Liver (tissue), 9 donors: Measurements from ENCODE around the gene GAS2. TPM values are rescaled to one million over a fixed set of nuclear protein-coding genes. Genes with fewer than 3 reads are reported as not detected.

Experiments used
- DNase-seq: peaks from one replicate; pipeline ENCODE4 v3.0.0-alpha.2; 2017; ENCODE audit warnings: low spot score
- H3K27ac ChIP-seq, 2 donors: one replicate each; pipeline ENCODE4 v1.7.0; 2013; ENCODE audit warnings: inconsistent platforms in 2 of 2, low read length in 2 of 2, control low read depth in 1 of 2, low read depth in 1 of 2, mild to moderate bottlenecking in 1 of 2
- H3K27me3 ChIP-seq, 4 donors: one replicate each; pipeline versions ENCODE4 v1.6.1 to v1.7.0; 2013; ENCODE audit warnings: low read length in 3 of 4, inconsistent platforms in 1 of 4, mild to moderate bottlenecking in 1 of 4, moderate library complexity in 1 of 4; ENCODE audit not compliant: control insufficient read depth in 4 of 4, insufficient read depth in 4 of 4
- H3K36me3 ChIP-seq, 4 donors: one replicate each; pipeline versions ENCODE4 v1.6.1 to v1.7.0; 2013; ENCODE audit warnings: low read length in 3 of 4, mild to moderate bottlenecking in 3 of 4, low read depth in 1 of 4, moderate library complexity in 1 of 4; ENCODE audit not compliant: control insufficient read depth in 4 of 4, insufficient read depth in 3 of 4
- H3K4me1 ChIP-seq, 4 donors: one replicate each; pipeline versions ENCODE4 v1.6.1 to v1.7.0; 2013; ENCODE audit warnings: low read length in 3 of 4, mild to moderate bottlenecking in 3 of 4, moderate library complexity in 1 of 4; ENCODE audit not compliant: control insufficient read depth in 4 of 4, insufficient read depth in 4 of 4
- H3K4me3 ChIP-seq, 3 donors: one replicate each; pipeline versions ENCODE4 v1.6.1 to v1.7.0; 2013; ENCODE audit warnings: low read length in 3 of 3, control low read depth in 1 of 3, low read depth in 1 of 3, mild to moderate bottlenecking in 1 of 3
- H3K9ac ChIP-seq, 2 donors: one replicate each; pipeline ENCODE4 v1.7.0; 2013; ENCODE audit warnings: low read length in 2 of 2, mild to moderate bottlenecking in 2 of 2, moderate library complexity in 2 of 2, control low read depth in 1 of 2, low read depth in 1 of 2
- H3K9me3 ChIP-seq, 4 donors: one replicate each; pipeline versions ENCODE4 v1.6.1 to v1.7.0; 2013; ENCODE audit warnings: low read length in 3 of 4; ENCODE audit not compliant: control insufficient read depth in 4 of 4
- EGR1 ChIP-seq, 2 donors: IDR thresholded peaks; 2 replicates each; pipeline ENCODE4 v1.6.1; 2016 to 2018; ENCODE audit warnings: antibody characterized with exemption in 2 of 2, low read depth in 2 of 2
- FOXA1 ChIP-seq: IDR thresholded peaks from 2 replicates; pipeline ENCODE4 v1.6.1; 2016; ENCODE audit warnings: antibody characterized with exemption
- FOXA2 ChIP-seq: IDR thresholded peaks from 2 replicates; pipeline ENCODE4 v1.6.1; 2016; ENCODE audit warnings: antibody characterized with exemption
- GABPA ChIP-seq, 2 donors: IDR thresholded peaks in 1 of 2; conservative IDR thresholded peaks in 1 of 2; 2 replicates each; pipeline ENCODE4 v1.6.1; 2016; ENCODE audit warnings: antibody characterized with exemption in 2 of 2, mild to moderate bottlenecking in 1 of 2, moderate library complexity in 1 of 2
- HNF4A ChIP-seq, 2 donors: conservative IDR thresholded peaks; 2 replicates each; pipeline ENCODE4 v1.6.1; 2016; ENCODE audit warnings: antibody characterized with exemption in 2 of 2, mild to moderate bottlenecking in 2 of 2
- JUND ChIP-seq, 2 donors: IDR thresholded peaks; 2 replicates each; pipeline ENCODE4 v1.6.1; 2016; ENCODE audit warnings: antibody characterized with exemption in 2 of 2
- NR2F2 ChIP-seq: IDR thresholded peaks from 2 replicates; pipeline ENCODE4 v1.6.1; 2016; ENCODE audit warnings: antibody characterized with exemption
- RAD21 ChIP-seq, 2 donors: IDR thresholded peaks; 2 replicates each; pipeline ENCODE4 v1.6.1; 2016; ENCODE audit warnings: antibody characterized with exemption in 2 of 2, mild to moderate bottlenecking in 2 of 2
- SP1 ChIP-seq: IDR thresholded peaks from 2 replicates; pipeline ENCODE4 v1.6.1; 2018; ENCODE audit warnings: antibody characterized with exemption, mild to moderate bottlenecking
- TAF1 ChIP-seq: conservative IDR thresholded peaks from 2 replicates; pipeline ENCODE4 v1.6.1; 2016; ENCODE audit warnings: antibody characterized with exemption, mild to moderate bottlenecking
- YY1 ChIP-seq: IDR thresholded peaks from 2 replicates; pipeline ENCODE4 v1.6.1; 2016; ENCODE audit warnings: antibody characterized with exemption, mild to moderate bottlenecking
- WGBS: extraction: QIAGEN DNeasy Blood & Tissue Kit; methylation state at CpG from one replicate; pipeline ENCODE4 v1.1.7; 2013; 5-methylcytosine and 5-hydroxymethylcytosine counted together
- polyA plus RNA-seq, 2 donors: library from polyadenylated mRNA; stranded (reverse) in 1 of 2; unstranded in 1 of 2; fragments of 200-250 nt in 1 of 2; fragments of >200 nt in 1 of 2; fragmentation: Nextera tagmentation in 1 of 2; extraction: Ambion mirVana in 1 of 2; gene quantifications; one replicate each; pipeline versions ENCODE4 v1.2.1 to v1.2.3, GENCODE V29; 2013 to 2015
- total RNA-seq, 2 donors: library from RNA; depleted of rRNA; stranded (reverse); fragments of >200 nt; gene quantifications; one replicate each; pipeline ENCODE4 v1.2.3, GENCODE V29; 2014
- TF ChIP-seq, protein P1 (sequence below): IDR thresholded peaks from 2 replicates; pipeline ENCODE4 v1.6.1; 2016; ENCODE audit warnings: antibody characterized with exemption
- TF ChIP-seq, protein P2 (sequence below): IDR thresholded peaks from 2 replicates; pipeline ENCODE4 v1.6.1; 2016; ENCODE audit warnings: antibody characterized with exemption
- TF ChIP-seq, protein P3 (sequence below): fragments of 150-350 bp; IDR thresholded peaks from 2 replicates; pipeline ENCODE4 v1.5.1; 2017; ENCODE audit warnings: improper control_type of control experiment, low read depth, low read length; ENCODE audit not compliant: missing input control
- TF ChIP-seq, protein P4 (sequence below): IDR thresholded peaks from 2 replicates; pipeline ENCODE4 v1.6.1; 2016; ENCODE audit warnings: antibody characterized with exemption
- donor health status: healthy.
- donor health status: healthy.
- donor health status: healthy.
- donor health status: healthy.
- donor health status: healthy.

The GAS2 gene
- total and polyA plus RNA-seq, 4 donors = 13.4 to 75.6 (median 42.3) TPM

DNA sequence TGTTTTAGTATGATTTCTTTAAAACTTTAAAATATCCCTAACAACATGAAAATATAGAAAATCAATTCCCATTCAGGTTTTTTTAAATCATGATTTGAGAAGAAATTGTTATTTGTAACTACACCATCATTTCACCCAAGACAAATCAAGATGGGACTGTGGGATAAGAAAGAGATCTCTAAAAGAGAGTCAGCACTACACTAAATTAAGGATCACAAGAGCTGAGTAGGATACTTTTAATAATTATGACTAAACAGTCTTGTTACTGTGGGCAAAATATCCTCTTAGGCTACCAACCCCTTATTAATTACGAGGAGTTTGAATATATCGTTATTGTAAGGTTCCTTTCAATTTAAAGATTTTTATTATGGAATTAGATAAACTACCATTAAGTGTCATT, 3.0 kb downstream of the GAS2 start:
- H3K9me3 ChIP-seq = no peaks in the 10 kb centered on the region
- H3K9ac ChIP-seq = no peak overlapping the region
- no peak overlapping the region for H3K4me3 ChIP-seq
- no peaks in the 10 kb centered on the region for H3K27me3 ChIP-seq
- no peaks in the 10 kb centered on the region for H3K36me3 ChIP-seq
- H3K4me1 ChIP-seq = peaks cover 0 to 39% (median 29%) of the 10 kb centered on the region in 4 donors
- 97% methylated on average over 2 of the region's 2 CpGs for WGBS
- no peak for TF ChIP-seq GABPA (IDR thresholded peaks at IDR 0.05 in 1 of 2, conservative IDR thresholded peaks at IDR 0.05 in 1 of 2)
- TF ChIP-seq FOXA1 = no peak
- no peak for TF ChIP-seq YY1
- no peak for TF ChIP-seq SP1
- TF ChIP-seq FOXA2 = no peak
- TF ChIP-seq, protein P1, sequence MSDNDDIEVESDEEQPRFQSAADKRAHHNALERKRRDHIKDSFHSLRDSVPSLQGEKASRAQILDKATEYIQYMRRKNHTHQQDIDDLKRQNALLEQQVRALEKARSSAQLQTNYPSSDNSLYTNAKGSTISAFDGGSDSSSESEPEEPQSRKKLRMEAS = no peak
- no peak for TF ChIP-seq HNF4A (conservative IDR thresholded peaks at IDR 0.05)
- TF ChIP-seq, protein P2, sequence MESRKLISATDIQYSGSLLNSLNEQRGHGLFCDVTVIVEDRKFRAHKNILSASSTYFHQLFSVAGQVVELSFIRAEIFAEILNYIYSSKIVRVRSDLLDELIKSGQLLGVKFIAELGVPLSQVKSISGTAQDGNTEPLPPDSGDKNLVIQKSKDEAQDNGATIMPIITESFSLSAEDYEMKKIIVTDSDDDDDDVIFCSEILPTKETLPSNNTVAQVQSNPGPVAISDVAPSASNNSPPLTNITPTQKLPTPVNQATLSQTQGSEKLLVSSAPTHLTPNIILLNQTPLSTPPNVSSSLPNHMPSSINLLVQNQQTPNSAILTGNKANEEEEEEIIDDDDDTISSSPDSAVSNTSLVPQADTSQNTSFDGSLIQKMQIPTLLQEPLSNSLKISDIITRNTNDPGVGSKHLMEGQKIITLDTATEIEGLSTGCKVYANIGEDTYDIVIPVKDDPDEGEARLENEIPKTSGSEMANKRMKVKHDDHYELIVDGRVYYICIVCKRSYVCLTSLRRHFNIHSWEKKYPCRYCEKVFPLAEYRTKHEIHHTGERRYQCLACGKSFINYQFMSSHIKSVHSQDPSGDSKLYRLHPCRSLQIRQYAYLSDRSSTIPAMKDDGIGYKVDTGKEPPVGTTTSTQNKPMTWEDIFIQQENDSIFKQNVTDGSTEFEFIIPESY = no peak
- TF ChIP-seq TAF1 = no peak
- no peak for TF ChIP-seq EGR1 (IDR thresholded peaks at IDR 0.05; ENCODE audit: low read depth in 2 of 2)
- TF ChIP-seq, protein P3, sequence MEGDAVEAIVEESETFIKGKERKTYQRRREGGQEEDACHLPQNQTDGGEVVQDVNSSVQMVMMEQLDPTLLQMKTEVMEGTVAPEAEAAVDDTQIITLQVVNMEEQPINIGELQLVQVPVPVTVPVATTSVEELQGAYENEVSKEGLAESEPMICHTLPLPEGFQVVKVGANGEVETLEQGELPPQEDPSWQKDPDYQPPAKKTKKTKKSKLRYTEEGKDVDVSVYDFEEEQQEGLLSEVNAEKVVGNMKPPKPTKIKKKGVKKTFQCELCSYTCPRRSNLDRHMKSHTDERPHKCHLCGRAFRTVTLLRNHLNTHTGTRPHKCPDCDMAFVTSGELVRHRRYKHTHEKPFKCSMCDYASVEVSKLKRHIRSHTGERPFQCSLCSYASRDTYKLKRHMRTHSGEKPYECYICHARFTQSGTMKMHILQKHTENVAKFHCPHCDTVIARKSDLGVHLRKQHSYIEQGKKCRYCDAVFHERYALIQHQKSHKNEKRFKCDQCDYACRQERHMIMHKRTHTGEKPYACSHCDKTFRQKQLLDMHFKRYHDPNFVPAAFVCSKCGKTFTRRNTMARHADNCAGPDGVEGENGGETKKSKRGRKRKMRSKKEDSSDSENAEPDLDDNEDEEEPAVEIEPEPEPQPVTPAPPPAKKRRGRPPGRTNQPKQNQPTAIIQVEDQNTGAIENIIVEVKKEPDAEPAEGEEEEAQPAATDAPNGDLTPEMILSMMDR = no peak
- TF ChIP-seq, protein P4, sequence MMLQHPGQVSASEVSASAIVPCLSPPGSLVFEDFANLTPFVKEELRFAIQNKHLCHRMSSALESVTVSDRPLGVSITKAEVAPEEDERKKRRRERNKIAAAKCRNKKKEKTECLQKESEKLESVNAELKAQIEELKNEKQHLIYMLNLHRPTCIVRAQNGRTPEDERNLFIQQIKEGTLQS = no peak
- TF ChIP-seq NR2F2 = no peak
- H3K27ac ChIP-seq = no peak overlapping the region
- DNase-seq = no peak

DNA sequence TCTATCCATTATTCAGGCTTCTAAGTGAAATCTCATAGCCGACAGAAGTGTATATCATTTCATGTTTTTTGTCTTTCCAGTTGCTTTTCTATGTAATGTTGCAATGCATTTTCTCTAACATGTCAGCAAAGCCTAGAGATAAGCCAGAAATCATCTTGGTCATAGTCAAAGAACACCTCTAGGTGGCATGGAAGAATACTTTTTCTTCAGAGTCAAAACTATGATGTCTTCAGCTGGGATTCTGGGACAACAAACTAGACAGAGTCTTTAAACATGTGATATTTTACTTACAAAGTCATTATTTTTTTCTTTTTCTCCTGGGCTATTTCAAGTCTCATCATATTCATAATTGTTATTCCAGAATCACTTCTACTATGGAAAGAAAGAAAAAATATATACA, 4.4 kb downstream of the GAS2 start:
- no peaks in the 10 kb centered on the region for H3K27me3 ChIP-seq
- peak in 1 of 2 donors; percentile 49 for TF ChIP-seq HNF4A (conservative IDR thresholded peaks at IDR 0.05)
- peak; percentile 26 for TF ChIP-seq YY1
- TF ChIP-seq FOXA1 = no peak
- no peak for TF ChIP-seq JUND (IDR thresholded peaks at IDR 0.05)
- TF ChIP-seq, protein P3 = peak; percentile 39
- no peak for TF ChIP-seq NR2F2
- TF ChIP-seq SP1 = no peak
- TF ChIP-seq RAD21 (IDR thresholded peaks at IDR 0.05) = peak; percentile 72 to 75

More for the DNA sequence above, 4.4 kb downstream of the GAS2 start:
- Histone ChIP-seq H3K4me1 (peaks cover 0 to 37% (median 29%) of the 10 kb centered on the region in 4 donors), H3K9ac (no peak overlapping the region), H3K27ac (no peak overlapping the region), H3K9me3 (no peaks in the 10 kb centered on the region), H3K4me3 (no peak overlapping the region), H3K36me3 (no peaks in the 10 kb centered on the region)
- no peak for DNase-seq
- 36% methylated on average over 1 of the region's 1 CpG for WGBS
